B cell (primary cell): ENCODE results near the gene CYTH4.

ENCODE experiments used
- CTCF ChIP-seq: fragments of 200-600 bp; IDR thresholded peaks from one replicate; pipeline ENCODE4 v1.8.0; 2022; ENCODE audit warnings: antibody characterized with exemption, mild to moderate bottlenecking
- EZH2 ChIP-seq: IDR thresholded peaks from 2 replicates; pipeline ENCODE4 v1.6.1; 2012; ENCODE audit warnings: borderline replicate concordance, low read depth, mild to moderate bottlenecking, moderate library complexity, low read length; ENCODE audit not compliant: insufficient read depth, poor library complexity, severe bottlenecking

DNA sequence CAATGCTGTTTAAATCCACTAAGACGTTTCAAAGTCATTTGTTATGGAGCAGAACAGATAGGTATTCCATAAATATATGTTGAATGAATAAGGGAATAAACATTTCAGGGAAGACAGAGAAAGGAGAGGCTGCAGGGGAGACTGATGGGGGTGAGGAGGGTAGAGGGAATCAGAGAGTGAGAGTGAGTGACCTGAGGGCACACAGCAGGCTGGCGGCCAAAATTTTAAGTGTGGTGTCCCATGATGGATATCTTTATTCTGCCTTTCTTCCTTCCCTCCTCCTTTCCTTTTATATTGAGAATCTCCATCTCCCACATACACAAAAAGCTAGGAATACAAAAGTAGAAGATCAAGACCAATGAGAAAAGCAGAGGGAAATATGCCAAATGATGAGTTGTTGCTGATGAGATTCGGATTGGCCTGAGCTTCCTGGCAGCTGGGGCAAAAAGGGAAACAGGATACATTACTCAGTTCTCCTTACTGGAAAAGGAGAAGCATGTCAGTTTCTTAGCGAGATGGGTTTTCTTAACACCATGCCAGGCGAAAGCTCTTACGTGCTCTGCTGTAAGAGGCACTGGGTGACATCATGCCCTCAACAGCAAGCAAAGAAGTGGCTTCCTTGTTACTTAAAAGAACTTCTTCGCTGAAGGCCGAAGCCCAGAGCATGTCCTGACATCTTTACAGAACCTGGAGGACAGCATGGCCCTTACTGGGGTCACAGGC is 11.2 kb upstream of the CYTH4 start:
- TF ChIP-seq CTCF (no peak), EZH2 (no peak)
